Measurements from ENCODE around the gene TRIM8.

The TRIM8 gene

DNA sequence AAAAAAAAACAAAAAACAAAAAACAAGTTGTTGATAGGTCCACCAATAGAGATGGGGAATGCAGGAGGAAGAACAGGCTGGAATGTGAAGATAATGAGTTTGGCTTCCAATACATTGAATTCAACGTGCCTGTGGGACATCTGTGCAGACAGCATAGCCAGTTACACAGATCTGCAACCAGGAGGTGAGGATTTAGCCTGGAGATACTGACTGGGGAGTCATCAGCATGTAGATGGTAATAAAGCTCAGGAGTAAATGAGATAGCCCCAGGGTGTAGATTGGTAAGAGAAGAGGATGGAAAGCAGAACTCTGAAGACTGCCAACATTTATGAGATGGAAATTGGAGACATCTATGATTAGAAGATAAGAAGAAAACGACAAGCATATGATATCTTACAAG, 4.7 kb upstream of the TRIM8 start:
- no peaks in the 10 kb centered on the region for H3K9me3 ChIP-seq (ENCODE audit: insufficient read depth, low read depth, low read length)
- 0 out of 2 replicates have a peak, but pooled peaks cover 10% of the 10 kb centered on the region for H3F3A ChIP-seq (ENCODE audit: low read depth)
- peaks cover 22% of the 10 kb centered on the region for H3K4me1 ChIP-seq (ENCODE audit: insufficient read depth, low read length, poor library complexity, severe bottlenecking)
- H3K36me3 ChIP-seq (ENCODE audit: insufficient read depth, low read length): no peaks in the 10 kb centered on the region
- H3K79me2 ChIP-seq (ENCODE audit: insufficient read depth, low read length): peaks cover 19% of the 10 kb centered on the region
- H3K9ac ChIP-seq (ENCODE audit: low read depth, low read length, poor library complexity, severe bottlenecking): no peak overlapping the region
- no peaks in the 10 kb centered on the region for H3K27me3 ChIP-seq (ENCODE audit: insufficient read depth, low read length, poor library complexity, severe bottlenecking)
- TF ChIP-seq EZH2phosphoT487 (IDR thresholded peaks at IDR 0.05; ENCODE audit: borderline replicate concordance): no peak
- TF ChIP-seq, protein P1, sequence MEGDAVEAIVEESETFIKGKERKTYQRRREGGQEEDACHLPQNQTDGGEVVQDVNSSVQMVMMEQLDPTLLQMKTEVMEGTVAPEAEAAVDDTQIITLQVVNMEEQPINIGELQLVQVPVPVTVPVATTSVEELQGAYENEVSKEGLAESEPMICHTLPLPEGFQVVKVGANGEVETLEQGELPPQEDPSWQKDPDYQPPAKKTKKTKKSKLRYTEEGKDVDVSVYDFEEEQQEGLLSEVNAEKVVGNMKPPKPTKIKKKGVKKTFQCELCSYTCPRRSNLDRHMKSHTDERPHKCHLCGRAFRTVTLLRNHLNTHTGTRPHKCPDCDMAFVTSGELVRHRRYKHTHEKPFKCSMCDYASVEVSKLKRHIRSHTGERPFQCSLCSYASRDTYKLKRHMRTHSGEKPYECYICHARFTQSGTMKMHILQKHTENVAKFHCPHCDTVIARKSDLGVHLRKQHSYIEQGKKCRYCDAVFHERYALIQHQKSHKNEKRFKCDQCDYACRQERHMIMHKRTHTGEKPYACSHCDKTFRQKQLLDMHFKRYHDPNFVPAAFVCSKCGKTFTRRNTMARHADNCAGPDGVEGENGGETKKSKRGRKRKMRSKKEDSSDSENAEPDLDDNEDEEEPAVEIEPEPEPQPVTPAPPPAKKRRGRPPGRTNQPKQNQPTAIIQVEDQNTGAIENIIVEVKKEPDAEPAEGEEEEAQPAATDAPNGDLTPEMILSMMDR (conservative IDR thresholded peaks at IDR 0.05; ENCODE audit: low read length): no peak
- no peak overlapping the region for H3K4me3 ChIP-seq (ENCODE audit: low read length, poor library complexity, severe bottlenecking)
- peaks cover 2% of the 10 kb centered on the region for H4K20me1 ChIP-seq (ENCODE audit: insufficient read depth, low read length, poor library complexity, severe bottlenecking)
- H3K4me2 ChIP-seq (ENCODE audit: low read depth, low read length, poor library complexity, severe bottlenecking): no peak overlapping the region
- H2AFZ ChIP-seq (ENCODE audit: low read length): no peak overlapping the region
- no peaks in the 10 kb centered on the region for H3K9me2 ChIP-seq (replicated peaks; ENCODE audit: low read depth, low read length)

GRCh38 chr10:102641402-102641801, 2.9 kb upstream of the TRIM8 start:
- H3K36me3 ChIP-seq (ENCODE audit: insufficient read depth, low read length): no peaks in the 10 kb centered on the region
- no peaks in the 10 kb centered on the region for H3K9me2 ChIP-seq (replicated peaks; ENCODE audit: low read depth, low read length)
- H3K4me3 ChIP-seq (ENCODE audit: low read length, poor library complexity, severe bottlenecking): peak overlapping the region; percentile 86
- H3K9me3 ChIP-seq (ENCODE audit: insufficient read depth, low read depth, low read length): no peaks in the 10 kb centered on the region
- peak overlapping the region; percentile 67 for H3K4me2 ChIP-seq (ENCODE audit: low read depth, low read length, poor library complexity, severe bottlenecking)
- no peaks in the 10 kb centered on the region for H3K27me3 ChIP-seq (ENCODE audit: insufficient read depth, low read length, poor library complexity, severe bottlenecking)
- no peak for TF ChIP-seq EZH2phosphoT487 (IDR thresholded peaks at IDR 0.05; ENCODE audit: borderline replicate concordance)
- TF ChIP-seq, protein P1 (conservative IDR thresholded peaks at IDR 0.05; ENCODE audit: low read length): no peak
- H3F3A ChIP-seq (ENCODE audit: low read depth): 0 out of 2 replicates have a peak, but pooled peaks cover 12% of the 10 kb centered on the region
- peak overlapping the region; percentile 82 for H2AFZ ChIP-seq (ENCODE audit: low read length)
- peaks cover 10% of the 10 kb centered on the region for H3K4me1 ChIP-seq (ENCODE audit: insufficient read depth, low read length, poor library complexity, severe bottlenecking)
- peaks cover 38% of the 10 kb centered on the region for H3K79me2 ChIP-seq (ENCODE audit: insufficient read depth, low read length)
- H3K9ac ChIP-seq (ENCODE audit: low read depth, low read length, poor library complexity, severe bottlenecking): peak overlapping the region; percentile 98
- H4K20me1 ChIP-seq (ENCODE audit: insufficient read depth, low read length, poor library complexity, severe bottlenecking): peaks cover 19% of the 10 kb centered on the region

GRCh38 chr10:102641880-102642735, 2.2 kb upstream of the TRIM8 start:
- Histone ChIP-seq H3F3A (ENCODE audit: low read depth) (0 out of 2 replicates have a peak, but pooled peaks cover 10% of the 10 kb centered on the region), H3K9ac (ENCODE audit: low read depth, low read length, poor library complexity, severe bottlenecking) (peak overlapping the region; percentile 98), H3K79me2 (ENCODE audit: insufficient read depth, low read length) (peaks cover 45% of the 10 kb centered on the region), H2AFZ (ENCODE audit: low read length) (peak overlapping the region; percentile 82), H3K9me3 (ENCODE audit: insufficient read depth, low read depth, low read length) (no peaks in the 10 kb centered on the region), H3K4me3 (ENCODE audit: low read length, poor library complexity, severe bottlenecking) (peak overlapping the region; percentile 86), H3K4me2 (ENCODE audit: low read depth, low read length, poor library complexity, severe bottlenecking) (peak overlapping the region; percentile 86), H3K4me1 (ENCODE audit: insufficient read depth, low read length, poor library complexity, severe bottlenecking) (peaks cover 17% of the 10 kb centered on the region), H3K36me3 (ENCODE audit: insufficient read depth, low read length) (no peaks in the 10 kb centered on the region), H3K9me2 (replicated peaks; ENCODE audit: low read depth, low read length) (no peaks in the 10 kb centered on the region), H4K20me1 (ENCODE audit: insufficient read depth, low read length, poor library complexity, severe bottlenecking) (peaks cover 26% of the 10 kb centered on the region), H3K27me3 (ENCODE audit: insufficient read depth, low read length, poor library complexity, severe bottlenecking) (no peaks in the 10 kb centered on the region)
- TF ChIP-seq, protein P1 (conservative IDR thresholded peaks at IDR 0.05; ENCODE audit: low read length): no peak
- no peak for TF ChIP-seq EZH2phosphoT487 (IDR thresholded peaks at IDR 0.05; ENCODE audit: borderline replicate concordance)

Data from Loucy (cell line).